Neural cell (in vitro differentiated cells): ENCODE results near the gene TECPR1. TPM values are rescaled to one million over a fixed set of nuclear protein-coding genes. Genes with fewer than 3 reads are reported as not detected.

Experiments
- H2AFZ ChIP-seq: fragments of 200-600, 300-800 bp; sonication (generic), shearing (Covaris generic); 2 replicates; pipeline ENCODE4 v1.6.0; 2014; ENCODE audit warnings: low read depth, mild to moderate bottlenecking, antibody characterized with exemption, low read length, moderate library complexity
- H3F3A ChIP-seq: fragments of 200-600 bp; shearing (Covaris generic); 2 replicates; pipeline ENCODE4 v1.6.1; 2016; ENCODE audit warnings: mild to moderate bottlenecking, moderate library complexity, mixed read lengths, antibody characterized with exemption, low read length; ENCODE audit not compliant: insufficient read depth, poor library complexity, severe bottlenecking
- H3K27ac ChIP-seq: fragments of 200-600, 300-800 bp; sonication (generic), shearing (Covaris generic); 2 replicates; pipeline ENCODE4 v1.5.1; 2014; ENCODE audit warnings: mild to moderate bottlenecking, low read length, moderate library complexity
- H3K27me3 ChIP-seq: fragments of 300-800, 200-600 bp; sonication (generic), shearing (Covaris generic); 2 replicates; pipeline ENCODE4 v1.6.0; 2014; ENCODE audit warnings: mild to moderate bottlenecking, low read depth, low read length, moderate library complexity; ENCODE audit not compliant: insufficient read depth
- H3K36me3 ChIP-seq: fragments of 300-800, 200-600 bp; sonication (generic), shearing (Covaris generic); 2 replicates; pipeline ENCODE4 v1.5.1; 2014; ENCODE audit warnings: mild to moderate bottlenecking, antibody characterized with exemption, low read length, moderate library complexity; ENCODE audit not compliant: insufficient read depth
- H3K4me2 ChIP-seq: fragments of 300-800, 200-600 bp; sonication (generic), shearing (Covaris generic); 2 replicates; pipeline ENCODE4 v1.6.0; 2014; ENCODE audit warnings: mild to moderate bottlenecking, low read length
- H3K4me3 ChIP-seq: fragments of 300-800, 200-600 bp; sonication (generic), shearing (Covaris generic); 2 replicates; pipeline ENCODE4 v1.5.1; 2014; ENCODE audit warnings: mild to moderate bottlenecking, low read length, moderate library complexity
- H3K79me2 ChIP-seq: fragments of 200-600 bp; shearing (Covaris generic); replicated peaks from 2 replicates; pipeline ENCODE4 v1.6.0; 2014; ENCODE audit warnings: mild to moderate bottlenecking, low read length, moderate library complexity; ENCODE audit not compliant: insufficient read depth
- H3K9ac ChIP-seq: fragments of 300-800, 200-600 bp; sonication (generic), shearing (Covaris generic); 2 replicates; pipeline ENCODE4 v1.6.1; 2016; ENCODE audit warnings: mild to moderate bottlenecking, low read length, mixed read lengths
- H3K9me2 ChIP-seq: fragments of 200-600 bp; shearing (Covaris generic); 2 replicates; pipeline ENCODE4 v1.6.1; 2016; ENCODE audit warnings: mild to moderate bottlenecking, low read length, mixed read lengths; ENCODE audit not compliant: insufficient read depth
- H3K9me3 ChIP-seq: fragments of 200-600, 300-800 bp; sonication (generic), shearing (Covaris generic); 2 replicates; pipeline ENCODE4 v1.6.1; 2016; ENCODE audit warnings: mild to moderate bottlenecking, mixed run types, low read length, moderate library complexity, mixed read lengths
- H4K20me1 ChIP-seq: fragments of 200-600 bp; shearing (Covaris generic); 2 replicates; pipeline ENCODE4 v1.6.1; 2016; ENCODE audit warnings: mild to moderate bottlenecking, mixed run types; ENCODE audit not compliant: insufficient read depth
- EP300 ChIP-seq: fragments of 450-650 bp; conservative IDR thresholded peaks from 2 replicates; pipeline ENCODE4 v1.6.1; 2014; ENCODE audit warnings: antibody characterized with exemption, mild to moderate bottlenecking, moderate library complexity; ENCODE audit not compliant: poor library complexity, severe bottlenecking
- EZH2 ChIP-seq: fragments of 200-600, 300-800 bp; shearing (Covaris generic), sonication (generic); IDR thresholded peaks from 2 replicates; pipeline ENCODE4 v1.6.1; 2014; ENCODE audit warnings: antibody characterized with exemption, low read length, borderline replicate concordance, mild to moderate bottlenecking; ENCODE audit not compliant: insufficient read depth, poor library complexity, severe bottlenecking
- MXI1 ChIP-seq: fragments of 450-650 bp; conservative IDR thresholded peaks from 2 replicates; pipeline ENCODE4 v1.6.1; 2014; ENCODE audit warnings: antibody characterized with exemption, mild to moderate bottlenecking; ENCODE audit not compliant: poor library complexity, severe bottlenecking
- POLR2AphosphoS5 ChIP-seq: IDR thresholded peaks from 2 replicates; pipeline ENCODE4 v1.6.1; 2012
- RAD21 ChIP-seq: fragments of 450-650 bp; conservative IDR thresholded peaks from 2 replicates; pipeline ENCODE4 v1.6.1; 2014; ENCODE audit warnings: antibody characterized with exemption, mild to moderate bottlenecking, moderate library complexity
- SMC3 ChIP-seq: fragments of 450-650 bp; conservative IDR thresholded peaks from 2 replicates; pipeline ENCODE4 v1.6.1; 2014; ENCODE audit warnings: antibody characterized with exemption, mild to moderate bottlenecking, moderate library complexity; ENCODE audit not compliant: poor library complexity
- TAF1 ChIP-seq: IDR thresholded peaks from 2 replicates; pipeline ENCODE4 v1.6.1; 2012; ENCODE audit warnings: low read depth
- polyA plus RNA-seq: library from polyadenylated mRNA; depleted of rRNA; stranded (reverse); fragments of >200 nt; gene quantifications from 2 replicates; pipeline ENCODE4 v1.2.3, GENCODE V29; 2014
- TF ChIP-seq, protein P1 (sequence below): IDR thresholded peaks from 2 replicates; pipeline ENCODE4 v1.6.1; 2012; ENCODE audit warnings: borderline replicate concordance
- TF ChIP-seq, protein P2 (sequence below): fragments of 450-650 bp; IDR thresholded peaks from 2 replicates; pipeline ENCODE4 v1.5.1; 2014; ENCODE audit warnings: antibody characterized with exemption, mild to moderate bottlenecking, moderate library complexity; ENCODE audit not compliant: poor library complexity, severe bottlenecking

TECPR1 gene
- polyA plus RNA-seq, 1 donor from 2014 or later: 46.6 TPM

DNA sequence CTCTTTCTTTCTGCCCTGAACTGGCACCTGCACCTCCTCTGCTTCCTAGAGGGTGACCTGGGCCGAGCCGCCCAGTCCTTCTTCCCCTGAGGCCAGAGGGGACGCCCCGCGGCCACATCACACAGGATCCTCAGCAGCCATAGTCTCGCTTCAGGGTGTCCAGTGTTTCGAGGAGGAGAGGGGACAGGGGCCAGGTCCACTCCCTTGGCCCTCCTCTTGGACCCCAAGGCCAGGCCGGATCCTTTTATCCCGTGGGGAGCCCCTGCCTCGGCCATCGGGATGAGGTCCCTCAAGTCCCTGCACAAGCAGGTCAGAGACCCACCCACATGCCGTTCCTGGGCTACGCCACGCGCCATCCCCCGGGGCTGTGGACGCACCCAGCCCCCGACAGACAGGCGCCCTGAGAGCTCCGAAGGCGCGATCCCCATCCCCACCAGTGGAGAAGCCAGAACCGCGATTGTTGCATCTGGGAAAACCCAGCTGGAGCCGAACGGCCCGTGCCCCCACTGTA lies 37.2 kb downstream of the TECPR1 start (continued):
- TF ChIP-seq, protein P1, sequence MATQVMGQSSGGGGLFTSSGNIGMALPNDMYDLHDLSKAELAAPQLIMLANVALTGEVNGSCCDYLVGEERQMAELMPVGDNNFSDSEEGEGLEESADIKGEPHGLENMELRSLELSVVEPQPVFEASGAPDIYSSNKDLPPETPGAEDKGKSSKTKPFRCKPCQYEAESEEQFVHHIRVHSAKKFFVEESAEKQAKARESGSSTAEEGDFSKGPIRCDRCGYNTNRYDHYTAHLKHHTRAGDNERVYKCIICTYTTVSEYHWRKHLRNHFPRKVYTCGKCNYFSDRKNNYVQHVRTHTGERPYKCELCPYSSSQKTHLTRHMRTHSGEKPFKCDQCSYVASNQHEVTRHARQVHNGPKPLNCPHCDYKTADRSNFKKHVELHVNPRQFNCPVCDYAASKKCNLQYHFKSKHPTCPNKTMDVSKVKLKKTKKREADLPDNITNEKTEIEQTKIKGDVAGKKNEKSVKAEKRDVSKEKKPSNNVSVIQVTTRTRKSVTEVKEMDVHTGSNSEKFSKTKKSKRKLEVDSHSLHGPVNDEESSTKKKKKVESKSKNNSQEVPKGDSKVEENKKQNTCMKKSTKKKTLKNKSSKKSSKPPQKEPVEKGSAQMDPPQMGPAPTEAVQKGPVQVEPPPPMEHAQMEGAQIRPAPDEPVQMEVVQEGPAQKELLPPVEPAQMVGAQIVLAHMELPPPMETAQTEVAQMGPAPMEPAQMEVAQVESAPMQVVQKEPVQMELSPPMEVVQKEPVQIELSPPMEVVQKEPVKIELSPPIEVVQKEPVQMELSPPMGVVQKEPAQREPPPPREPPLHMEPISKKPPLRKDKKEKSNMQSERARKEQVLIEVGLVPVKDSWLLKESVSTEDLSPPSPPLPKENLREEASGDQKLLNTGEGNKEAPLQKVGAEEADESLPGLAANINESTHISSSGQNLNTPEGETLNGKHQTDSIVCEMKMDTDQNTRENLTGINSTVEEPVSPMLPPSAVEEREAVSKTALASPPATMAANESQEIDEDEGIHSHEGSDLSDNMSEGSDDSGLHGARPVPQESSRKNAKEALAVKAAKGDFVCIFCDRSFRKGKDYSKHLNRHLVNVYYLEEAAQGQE: no peak
- TF ChIP-seq EZH2: no peak

DNA sequence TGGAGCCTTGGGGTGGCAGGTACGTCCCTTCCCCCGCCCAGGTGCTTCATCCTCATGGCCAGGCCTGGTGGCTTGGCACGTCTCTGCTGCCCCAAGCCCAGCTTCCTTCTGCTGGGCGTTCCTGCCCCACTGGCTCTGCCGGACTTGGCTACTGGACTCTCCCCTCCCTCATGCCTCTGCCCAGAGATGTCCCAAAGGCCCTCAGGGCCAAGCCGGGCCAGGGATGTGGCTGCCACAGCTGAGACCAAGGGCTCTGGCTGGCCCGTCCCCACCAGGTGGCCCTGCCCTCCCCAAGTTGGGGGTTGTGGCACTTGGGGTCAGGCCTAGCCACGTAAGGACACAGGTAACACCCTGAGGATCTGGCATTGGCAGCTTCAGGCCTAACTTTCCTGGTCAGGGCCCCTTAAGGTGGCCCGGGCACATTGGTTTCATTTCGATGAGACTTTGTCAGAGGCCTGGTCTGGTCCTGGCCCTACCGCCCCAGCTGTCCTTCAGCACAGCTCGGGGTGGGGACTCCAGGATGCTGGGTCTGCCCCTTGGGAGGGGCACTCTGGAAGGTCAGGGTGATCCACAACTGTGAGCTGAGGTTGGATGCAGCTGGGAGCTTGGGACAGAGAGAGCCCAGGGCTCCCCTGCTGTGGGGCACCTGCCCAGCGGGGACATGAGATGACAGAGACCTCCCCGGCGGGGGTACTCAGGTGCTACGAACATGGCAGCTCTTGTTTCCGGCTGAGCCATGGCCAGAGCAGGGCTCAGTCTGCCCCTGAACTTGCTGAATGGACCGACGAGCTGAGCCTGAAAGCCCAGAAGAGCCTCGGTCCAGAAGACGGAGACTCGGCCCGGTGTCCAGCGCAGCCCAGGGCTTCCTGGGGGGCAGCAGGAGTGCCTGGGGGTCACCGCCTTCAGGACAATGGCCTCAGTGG lies 37.9 kb downstream of the TECPR1 start:
- H3F3A ChIP-seq: no peaks in the 10 kb centered on the region
- H2AFZ ChIP-seq: no peak overlapping the region
- no peaks in the 10 kb centered on the region for H3K9me2 ChIP-seq
- H4K20me1 ChIP-seq: no peaks in the 10 kb centered on the region
- no peaks in the 10 kb centered on the region for H3K36me3 ChIP-seq
- H3K9me3 ChIP-seq: no peaks in the 10 kb centered on the region
- H3K4me2 ChIP-seq: no peak overlapping the region
- no peak overlapping the region for H3K27ac ChIP-seq
- H3K79me2 ChIP-seq: no peaks in the 10 kb centered on the region
- no peak overlapping the region for H3K4me3 ChIP-seq
- H3K9ac ChIP-seq: no peak overlapping the region
- TF ChIP-seq EP300 (no peak), TAF1 (no peak), SMC3 (no peak), POLR2AphosphoS5 (no peak), MXI1 (no peak), RAD21 (no peak), EZH2 (no peak)
- TF ChIP-seq, protein P1: no peak
- TF ChIP-seq, protein P2, sequence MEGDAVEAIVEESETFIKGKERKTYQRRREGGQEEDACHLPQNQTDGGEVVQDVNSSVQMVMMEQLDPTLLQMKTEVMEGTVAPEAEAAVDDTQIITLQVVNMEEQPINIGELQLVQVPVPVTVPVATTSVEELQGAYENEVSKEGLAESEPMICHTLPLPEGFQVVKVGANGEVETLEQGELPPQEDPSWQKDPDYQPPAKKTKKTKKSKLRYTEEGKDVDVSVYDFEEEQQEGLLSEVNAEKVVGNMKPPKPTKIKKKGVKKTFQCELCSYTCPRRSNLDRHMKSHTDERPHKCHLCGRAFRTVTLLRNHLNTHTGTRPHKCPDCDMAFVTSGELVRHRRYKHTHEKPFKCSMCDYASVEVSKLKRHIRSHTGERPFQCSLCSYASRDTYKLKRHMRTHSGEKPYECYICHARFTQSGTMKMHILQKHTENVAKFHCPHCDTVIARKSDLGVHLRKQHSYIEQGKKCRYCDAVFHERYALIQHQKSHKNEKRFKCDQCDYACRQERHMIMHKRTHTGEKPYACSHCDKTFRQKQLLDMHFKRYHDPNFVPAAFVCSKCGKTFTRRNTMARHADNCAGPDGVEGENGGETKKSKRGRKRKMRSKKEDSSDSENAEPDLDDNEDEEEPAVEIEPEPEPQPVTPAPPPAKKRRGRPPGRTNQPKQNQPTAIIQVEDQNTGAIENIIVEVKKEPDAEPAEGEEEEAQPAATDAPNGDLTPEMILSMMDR: no peak
- peaks cover 3% of the 10 kb centered on the region for H3K27me3 ChIP-seq
